Endothelial cell of umbilical vein (primary cell): ENCODE measurements around the gene GUCA2A. TPM values are rescaled to one million over a fixed set of nuclear protein-coding genes. Genes with fewer than 3 reads are reported as not detected.

Experiments
- BruUV-seq: library from RNA; stranded (reverse); fragments of 400-500 nt; replicated peaks from 2 replicates; lab custom pipeline; 2021; lab: Mats Ljungman, UMichigan
- CTCF ChIA-PET: fragments of 300-600, 350-600 bp; sonication (Branson Sonifier 250); formaldehyde crosslinking; loops from one replicate; lab custom pipeline; 2021; ENCODE audit warnings: antibody characterized with exemption, inconsistent platforms; lab: Charles Lee
- POLR2A ChIA-PET: fragments of 300-600, 350-600 bp; sonication (Branson Sonifier 250); formaldehyde crosslinking; loops from one replicate; lab custom pipeline; 2021; ENCODE audit warnings: antibody characterized with exemption, inconsistent platforms; lab: Charles Lee
- DNase-seq: peaks from one replicate; pipeline ENCODE4 v3.0.0-alpha.2; 2011; ENCODE audit warnings: low read depth, low spot score
- FAIRE-seq: peaks from 2 replicates; lab custom pipeline; 2011; peaks lifted over from hg19 to GRCh38; lab: Jason Lieb, UNC
- H2AFZ ChIP-seq: 2 replicates; pipeline ENCODE4 v1.6.0; 2012; ENCODE audit warnings: low read depth, low read length, control low read depth, inconsistent platforms
- H3K27ac ChIP-seq: 2 replicates; pipeline ENCODE4 v1.5.1; 2011; ENCODE audit warnings: low read depth, mild to moderate bottlenecking, control low read depth, low read length, moderate library complexity; ENCODE audit not compliant: insufficient read depth
- H3K27me3 ChIP-seq, 2 experiments: 2 replicates each; pipeline versions ENCODE4 v1.6.0 to v1.6.1; 2011; ENCODE audit warnings: low read length in 2 of 2, mixed read lengths in 1 of 2; ENCODE audit not compliant: control insufficient read depth in 2 of 2, insufficient read depth in 2 of 2
- H3K36me3 ChIP-seq, 2 experiments: 2 replicates in 1 of 2; 3 replicates in 1 of 2; pipeline ENCODE4 v1.5.1; 2011; ENCODE audit warnings: low read length in 2 of 2, mild to moderate bottlenecking in 1 of 2, moderate library complexity in 1 of 2; ENCODE audit not compliant: control insufficient read depth in 2 of 2, insufficient read depth in 2 of 2; ENCODE audit errors: extremely low read depth in 1 of 2
- H3K4me1 ChIP-seq: 3 replicates; pipeline ENCODE4 v1.5.1; 2011; ENCODE audit warnings: mild to moderate bottlenecking, low read length; ENCODE audit not compliant: control insufficient read depth, insufficient read depth; ENCODE audit errors: extremely low read depth
- H3K4me2 ChIP-seq: 2 replicates; pipeline ENCODE4 v1.6.1; 2011; ENCODE audit warnings: low read length, control low read depth, mixed read lengths; ENCODE audit not compliant: insufficient read depth
- H3K4me3 ChIP-seq, 3 experiments: fragments of 200-600 bp in 1 of 3; sonication (generic), shearing (Covaris generic) in 1 of 3; replicated peaks in 1 of 3; 2 replicates each; pipeline ENCODE4 v1.5.1; 2011 to 2016; ENCODE audit warnings: control low read depth in 3 of 3, low read length in 3 of 3, mild to moderate bottlenecking in 2 of 3, inconsistent platforms in 1 of 3, low read depth in 1 of 3, moderate library complexity in 1 of 3; ENCODE audit not compliant: insufficient read depth in 1 of 3
- H3K79me2 ChIP-seq: 2 replicates; pipeline ENCODE4 v1.6.0; 2012; ENCODE audit warnings: low read length, inconsistent platforms; ENCODE audit not compliant: control insufficient read depth, insufficient read depth
- H3K9ac ChIP-seq: replicated peaks from 2 replicates; pipeline ENCODE3; 2011; ENCODE audit warnings: low read length, control low read depth; ENCODE audit not compliant: insufficient read depth; ENCODE audit errors: extremely low read depth
- H3K9me1 ChIP-seq: replicated peaks from 3 replicates; pipeline ENCODE4 v1.6.0; 2011; ENCODE audit warnings: mild to moderate bottlenecking, low read length; ENCODE audit not compliant: control insufficient read depth, insufficient read depth; ENCODE audit errors: extremely low read depth
- H3K9me3 ChIP-seq: replicated peaks from 2 replicates; pipeline ENCODE4 v1.5.1; 2012; ENCODE audit warnings: low read length, inconsistent platforms; ENCODE audit not compliant: control insufficient read depth, insufficient read depth
- H4K20me1 ChIP-seq: replicated peaks from 2 replicates; pipeline ENCODE3; 2011; ENCODE audit warnings: mild to moderate bottlenecking, low read length; ENCODE audit not compliant: control insufficient read depth, insufficient read depth; ENCODE audit errors: extremely low read depth
- EZH2 ChIP-seq: IDR thresholded peaks from 2 replicates; pipeline ENCODE4 v1.6.1; 2012; ENCODE audit warnings: borderline replicate concordance, low read depth, mild to moderate bottlenecking, moderate library complexity, low read length, inconsistent platforms; ENCODE audit not compliant: severe bottlenecking
- GATA2 ChIP-seq: IDR thresholded peaks from 2 replicates; pipeline ENCODE4 v1.7.0; 2011; ENCODE audit warnings: low read depth, mild to moderate bottlenecking, moderate library complexity, mixed read lengths, low read length; ENCODE audit not compliant: insufficient read length, insufficient read depth
- JUN ChIP-seq: IDR thresholded peaks from 2 replicates; pipeline ENCODE4 v1.6.1; 2011; ENCODE audit warnings: borderline replicate concordance, low read depth; ENCODE audit not compliant: insufficient read length, insufficient read depth
- MYC ChIP-seq: IDR thresholded peaks from one replicate; pipeline ENCODE4 v1.6.1; 2011; ENCODE audit warnings: mild to moderate bottlenecking, low read depth, low read length
- POLR2A ChIP-seq: IDR thresholded peaks from 2 replicates; pipeline ENCODE4 v1.6.1; 2012; ENCODE audit warnings: low read depth, mild to moderate bottlenecking, control low read depth, low read length
- POLR2AphosphoS5 ChIP-seq: IDR thresholded peaks from 2 replicates; pipeline ENCODE4 v1.6.1; 2012; ENCODE audit warnings: low read depth, mild to moderate bottlenecking, control low read depth, low read length, moderate library complexity; ENCODE audit not compliant: insufficient read depth
- dilution Hi-C: fragments of 300-500 bp; cut with MboI; formaldehyde crosslinking; loops from one replicate; pipeline ENCODE4 v1.15.0; 2019; ENCODE audit warnings: low sequenced_read_pairs; ENCODE audit not compliant: extremely low pct_ligation_motif_present
- intact Hi-C: fragments of 100-400 bp; cut with micrococcal nuclease; formaldehyde crosslinking; loops from one replicate; pipeline ENCODE4 v1.10.0; 2022
- polyA plus RNA-seq, 4 experiments: library from polyadenylated mRNA; depleted of rRNA in 3 of 4; stranded (reverse) in 3 of 4; unstranded in 1 of 4; fragments of >200 nt; gene quantifications; 2 replicates each; pipeline versions ENCODE4 v1.2.1 to v1.2.3, GENCODE V29; 2011 to 2012; ENCODE audit warnings: missing spikeins in 1 of 4
- total RNA-seq: library from RNA; stranded (reverse); gene quantifications from 2 replicates; pipeline ENCODE4 v1.2.3, GENCODE V29; 2021
- TF ChIP-seq, protein P1 (sequence below): IDR thresholded peaks from 2 replicates; pipeline ENCODE4 v1.6.1; 2011; ENCODE audit not compliant: insufficient read depth, insufficient read length
- TF ChIP-seq, protein P2 (sequence below), 2 donors: IDR thresholded peaks; 1 replicate in 1 of 2; 2 replicates in 1 of 2; pipeline ENCODE4 v1.5.1; 2011; ENCODE audit warnings: low read length in 2 of 2, mild to moderate bottlenecking in 2 of 2, moderate library complexity in 2 of 2, control low read depth in 1 of 2, inconsistent platforms in 1 of 2, low read depth in 1 of 2; ENCODE audit not compliant: insufficient read depth in 1 of 2; ENCODE audit errors: extremely low read depth in 1 of 2

GUCA2A gene
- total and polyA plus RNA-seq, 2 donors (not counting 3 experiments of a cell fraction or from before 2014, with no cell fraction given) = not detected

DNA sequence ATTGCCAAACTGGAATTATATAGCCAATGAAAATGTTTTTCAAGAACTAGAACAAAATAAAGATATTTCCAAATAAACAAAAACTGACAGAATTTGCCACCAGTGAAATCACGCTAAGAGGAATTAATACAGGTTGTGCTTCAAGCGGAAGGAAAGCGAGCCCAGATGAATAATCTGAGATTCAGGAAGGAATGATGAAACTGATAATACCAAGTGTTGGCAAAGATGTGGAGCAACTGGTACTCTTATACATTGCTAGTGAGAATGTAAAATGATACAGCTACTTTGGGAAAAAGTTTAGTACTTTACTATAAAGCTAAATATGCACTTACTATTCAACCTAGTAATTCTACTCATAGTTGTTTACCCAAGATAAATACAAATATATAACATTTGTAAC, 42.1 kb downstream of the GUCA2A start:
- FAIRE-seq (no peak), DNase-seq (no peak)
- Histone ChIP-seq H3K27me3 (peaks cover 5 to 26% of the 10 kb centered on the region in 2 experiments), H2AFZ (no peak overlapping the region), H3K79me2 (no peaks in the 10 kb centered on the region), H3K9me3 (no peaks in the 10 kb centered on the region), H3K9me1 (no peaks in the 10 kb centered on the region), H3K9ac (no peak overlapping the region), H3K27ac (no peak overlapping the region), H3K4me2 (no peak overlapping the region), H3K36me3 (no peaks in the 10 kb centered on the region), H4K20me1 (no peaks in the 10 kb centered on the region), H3K4me1 (no peaks in the 10 kb centered on the region), H3K4me3 (no peak overlapping the region)
- TF ChIP-seq JUN = no peak
- TF ChIP-seq, protein P1, sequence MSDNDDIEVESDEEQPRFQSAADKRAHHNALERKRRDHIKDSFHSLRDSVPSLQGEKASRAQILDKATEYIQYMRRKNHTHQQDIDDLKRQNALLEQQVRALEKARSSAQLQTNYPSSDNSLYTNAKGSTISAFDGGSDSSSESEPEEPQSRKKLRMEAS = no peak
- POLR2A ChIA-PET = no interaction called here
- CTCF ChIA-PET = no interaction called here
- no TSS peak for BruUV-seq
- intact Hi-C loops = no loop called here
- dilution Hi-C loops = no loop called here

DNA sequence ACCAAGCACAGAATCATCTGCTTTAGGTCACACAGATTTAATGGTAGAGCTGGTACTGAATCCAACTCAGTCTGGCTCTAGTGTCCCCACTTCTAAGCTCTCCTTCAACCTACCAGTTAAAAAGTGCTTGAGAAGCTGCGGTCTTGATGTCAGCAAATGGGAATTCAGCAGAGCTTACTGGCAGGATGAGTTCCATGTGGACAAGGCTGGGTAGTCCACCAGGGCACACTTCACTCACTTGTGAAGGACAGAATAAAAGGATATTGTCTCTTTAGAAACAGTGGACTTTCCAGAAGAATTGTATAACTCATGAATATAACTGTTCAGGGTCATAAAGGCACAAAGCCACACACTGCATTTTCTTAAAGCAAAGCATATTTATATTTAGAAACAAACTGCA, 46.4 kb downstream of the GUCA2A start:
- TF ChIP-seq GATA2 (no peak), POLR2AphosphoS5 (no peak), MYC (no peak), JUN (no peak), EZH2 (no peak), POLR2A (no peak)
- TF ChIP-seq, protein P2, sequence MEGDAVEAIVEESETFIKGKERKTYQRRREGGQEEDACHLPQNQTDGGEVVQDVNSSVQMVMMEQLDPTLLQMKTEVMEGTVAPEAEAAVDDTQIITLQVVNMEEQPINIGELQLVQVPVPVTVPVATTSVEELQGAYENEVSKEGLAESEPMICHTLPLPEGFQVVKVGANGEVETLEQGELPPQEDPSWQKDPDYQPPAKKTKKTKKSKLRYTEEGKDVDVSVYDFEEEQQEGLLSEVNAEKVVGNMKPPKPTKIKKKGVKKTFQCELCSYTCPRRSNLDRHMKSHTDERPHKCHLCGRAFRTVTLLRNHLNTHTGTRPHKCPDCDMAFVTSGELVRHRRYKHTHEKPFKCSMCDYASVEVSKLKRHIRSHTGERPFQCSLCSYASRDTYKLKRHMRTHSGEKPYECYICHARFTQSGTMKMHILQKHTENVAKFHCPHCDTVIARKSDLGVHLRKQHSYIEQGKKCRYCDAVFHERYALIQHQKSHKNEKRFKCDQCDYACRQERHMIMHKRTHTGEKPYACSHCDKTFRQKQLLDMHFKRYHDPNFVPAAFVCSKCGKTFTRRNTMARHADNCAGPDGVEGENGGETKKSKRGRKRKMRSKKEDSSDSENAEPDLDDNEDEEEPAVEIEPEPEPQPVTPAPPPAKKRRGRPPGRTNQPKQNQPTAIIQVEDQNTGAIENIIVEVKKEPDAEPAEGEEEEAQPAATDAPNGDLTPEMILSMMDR (IDR thresholded peaks at IDR 0.05; ENCODE audit: extremely low read depth in 1 of 2, insufficient read depth in 1 of 2, low read depth in 1 of 2, low read length in 2 of 2) = no peak
- TF ChIP-seq, protein P1 = no peak
- H3K79me2 ChIP-seq = no peaks in the 10 kb centered on the region
- no peak overlapping the region for H3K27ac ChIP-seq
- H3K4me2 ChIP-seq = no peak overlapping the region
- H3K9me1 ChIP-seq = no peaks in the 10 kb centered on the region
- ChIA-PET CTCF (interaction anchor here (1.5 kb wide), 1 partner anchor 32 kb away, joined by 4 read pairs; no protein-coding TSS in a partner anchor), POLR2A (no interaction called here)
- no peak overlapping the region for H3K9ac ChIP-seq
- no peak overlapping the region for H3K4me3 ChIP-seq
- H3K4me1 ChIP-seq = no peaks in the 10 kb centered on the region
- peaks cover 5 to 14% of the 10 kb centered on the region in 2 experiments for H3K27me3 ChIP-seq
- no peaks in the 10 kb centered on the region for H3K9me3 ChIP-seq
- no peak for FAIRE-seq
- no TSS peak for BruUV-seq
- no peak for DNase-seq
- no peak overlapping the region for H2AFZ ChIP-seq
- H3K36me3 ChIP-seq = no peaks in the 10 kb centered on the region
- intact Hi-C loops = no loop called here
- no peaks in the 10 kb centered on the region for H4K20me1 ChIP-seq
- dilution Hi-C loops = no loop called here
